GM21447 (cell line): ENCODE data around the gene SERINC1.

Experiments
- ATAC-seq: cut with Tn5 transposase; IDR thresholded peaks from one replicate; pipeline ENCODE4 v1.9.1; 2021; ENCODE audit not compliant: unreplicated experiment

Gene SERINC1

GRCh38 chr6:122394016-122394415 lies 77.6 kb downstream of the SERINC1 start:
- no peak for ATAC-seq

GRCh38 chr6:122393351-122393896 lies 78.2 kb downstream of the SERINC1 start:
- ATAC-seq: no peak
